ENCODE measurements around the gene MOSPD3. TPM values are rescaled to one million over a fixed set of nuclear protein-coding genes. Genes with fewer than 3 reads are reported as not detected.

Gene MOSPD3
- total and polyA plus RNA-seq, 10 of the 15 experiments (the other 5 are each of a cell fraction or from before 2014, with no cell fraction given): 0.61 to 13.6 (median 4.1) TPM

- Histone ChIP-seq H3K4me3 (peak within 1 kb of the TSS; percentile 83), H3K4me2 (ENCODE audit: control insufficient read depth, insufficient read depth) (peak within 1 kb of the TSS; percentile 99), H3K9ac (ENCODE audit: control insufficient read depth, insufficient read depth, low read length) (peak within 1 kb of the TSS; percentile 86), H2AFZ (ENCODE audit: control insufficient read depth, low read depth, low read length) (peak within 1 kb of the TSS; percentile 95), H3K27ac (ENCODE audit: control insufficient read depth, insufficient read depth) (peak within 1 kb of the TSS; percentile 88), H3K79me2 (ENCODE audit: control insufficient read depth, insufficient read depth, low read length) (peaks cover 32% of the 10 kb centered on the region), H3K36me3 (ENCODE audit: control insufficient read depth in 2 of 2, insufficient read depth in 2 of 2, low read length in 1 of 2) (peaks cover 4 to 9% of the 10 kb centered on the region in 2 experiments), H3K9me3 (replicated peaks; ENCODE audit: control insufficient read depth, insufficient read depth, low read length) (no peaks in the 10 kb centered on the region), H3K27me3 (replicated peaks in 1 of 2; ENCODE audit: control insufficient read depth in 2 of 2, insufficient read depth in 2 of 2, low read length in 1 of 2) (no peaks in the 10 kb centered on the region), H3K4me1 (ENCODE audit: control insufficient read depth, insufficient read depth, low read length) (peaks cover 24% of the 10 kb centered on the region), H4K20me1 (ENCODE audit: control insufficient read depth, insufficient read depth) (no peaks in the 10 kb centered on the region)
- ChIA-PET POLR2A (interaction anchor here (0.5 to 4.3 kb wide), 28 partner anchors 10 to 364 kb away, joined by 3 to 47 read pairs (median 6); partner anchors contain the start of genes AGFG2, GNB2, MOSPD3 and POP7), CTCF (interaction anchor here (0.9 to 11.6 kb wide), 19 partner anchors 13 to 607 kb away, joined by 3 to 190 read pairs (median 5); partner anchors contain the start of genes GIGYF1, MOSPD3, POP7 and PPP1R35), RAD21 (ENCODE audit: unreplicated experiment) (interaction anchor here (0.8 to 4.2 kb wide), 22 partner anchors 14 to 267 kb away, joined by 3 to 21 read pairs (median 5); partner anchors contain the start of genes AGFG2, GIGYF1, MOSPD3 and POP7), SMC1A (ENCODE audit: uncharacterized antibody, unreplicated experiment) (interaction anchor here (0.6 to 4.6 kb wide), 16 partner anchors 11 to 136 kb away, joined by 3 to 19 read pairs (median 4); partner anchors contain the start of genes AGFG2, MOSPD3 and POP7)
- intact Hi-C loops (cut with micrococcal nuclease; ENCODE audit: unreplicated experiment): loop anchor here (1.0 kb wide), 1 partner anchor 106 kb away; no protein-coding TSS in a partner anchor
- BruUV-seq (replicated peaks): no TSS peak
- DNase-seq (ENCODE audit: low read depth, low spot score): no peak
- WGBS (ENCODE audit: insufficient coverage, insufficient replicate concordance, low lambda C conversion rate, missing lambda C conversion rate): 1% methylated on average over 49 of the region's 61 CpGs
- FAIRE-seq: no peak
- in situ Hi-C loops (cut with MboI): no loop called here
- ATAC-seq: peak; percentile 42
- no peak for TF ChIP-seq MEF2B (IDR thresholded peaks at IDR 0.05; ENCODE audit: partially characterized antibody, poor library complexity, severe bottlenecking)
- TF ChIP-seq EZH2 (IDR thresholded peaks at IDR 0.05; ENCODE audit: borderline replicate concordance, control insufficient read depth, low read depth, low read length): no peak
- TF ChIP-seq IRF4 (IDR thresholded peaks at IDR 0.05; ENCODE audit: low read depth, low read length): no peak
- TF ChIP-seq JUNB (IDR thresholded peaks at IDR 0.05): no peak
- peak; percentile 98 for TF ChIP-seq SMARCA5 (IDR thresholded peaks at IDR 0.05)
- no peak for TF ChIP-seq ZNF24 (IDR thresholded peaks at IDR 0.05)
- TF ChIP-seq POLR2A (IDR thresholded peaks at IDR 0.05; ENCODE audit: low read depth, low read length): peak; percentile 99
- TF ChIP-seq CBFB (IDR thresholded peaks at IDR 0.05; ENCODE audit: low read depth): no peak
- TF ChIP-seq RBBP5 (conservative IDR thresholded peaks at IDR 0.05): no peak
- TF ChIP-seq EED (IDR thresholded peaks at IDR 0.05; ENCODE audit: low read depth): no peak
- TF ChIP-seq, protein P1, sequence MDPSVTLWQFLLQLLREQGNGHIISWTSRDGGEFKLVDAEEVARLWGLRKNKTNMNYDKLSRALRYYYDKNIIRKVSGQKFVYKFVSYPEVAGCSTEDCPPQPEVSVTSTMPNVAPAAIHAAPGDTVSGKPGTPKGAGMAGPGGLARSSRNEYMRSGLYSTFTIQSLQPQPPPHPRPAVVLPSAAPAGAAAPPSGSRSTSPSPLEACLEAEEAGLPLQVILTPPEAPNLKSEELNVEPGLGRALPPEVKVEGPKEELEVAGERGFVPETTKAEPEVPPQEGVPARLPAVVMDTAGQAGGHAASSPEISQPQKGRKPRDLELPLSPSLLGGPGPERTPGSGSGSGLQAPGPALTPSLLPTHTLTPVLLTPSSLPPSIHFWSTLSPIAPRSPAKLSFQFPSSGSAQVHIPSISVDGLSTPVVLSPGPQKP (IDR thresholded peaks at IDR 0.05; ENCODE audit: low read depth, low read length): 0 out of 2 replicates have a peak, but pooled peaks have one; percentile 16
- peak; percentile 55 for TF ChIP-seq RELA (IDR thresholded peaks at IDR 0.05; ENCODE audit: borderline replicate concordance, partially characterized antibody)
- TF ChIP-seq NR2C2 (IDR thresholded peaks at IDR 0.05; ENCODE audit: borderline replicate concordance, control insufficient read depth, insufficient read length, low read depth): no peak
- TF ChIP-seq, protein P2, sequence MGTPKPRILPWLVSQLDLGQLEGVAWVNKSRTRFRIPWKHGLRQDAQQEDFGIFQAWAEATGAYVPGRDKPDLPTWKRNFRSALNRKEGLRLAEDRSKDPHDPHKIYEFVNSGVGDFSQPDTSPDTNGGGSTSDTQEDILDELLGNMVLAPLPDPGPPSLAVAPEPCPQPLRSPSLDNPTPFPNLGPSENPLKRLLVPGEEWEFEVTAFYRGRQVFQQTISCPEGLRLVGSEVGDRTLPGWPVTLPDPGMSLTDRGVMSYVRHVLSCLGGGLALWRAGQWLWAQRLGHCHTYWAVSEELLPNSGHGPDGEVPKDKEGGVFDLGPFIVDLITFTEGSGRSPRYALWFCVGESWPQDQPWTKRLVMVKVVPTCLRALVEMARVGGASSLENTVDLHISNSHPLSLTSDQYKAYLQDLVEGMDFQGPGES (IDR thresholded peaks at IDR 0.05): no peak
- peak in 1 of 2 experiments; percentile 52; a peak in 1 of 4 replicates for TF ChIP-seq EP300 (IDR thresholded peaks at IDR 0.05; ENCODE audit: borderline replicate concordance in 1 of 2, control insufficient read depth in 1 of 2, low read depth in 2 of 2, low read length in 2 of 2)
- TF ChIP-seq, protein P3, sequence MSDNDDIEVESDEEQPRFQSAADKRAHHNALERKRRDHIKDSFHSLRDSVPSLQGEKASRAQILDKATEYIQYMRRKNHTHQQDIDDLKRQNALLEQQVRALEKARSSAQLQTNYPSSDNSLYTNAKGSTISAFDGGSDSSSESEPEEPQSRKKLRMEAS (IDR thresholded peaks at IDR 0.05; ENCODE audit: low read depth, low read length): no peak
- TF ChIP-seq, protein P4, sequence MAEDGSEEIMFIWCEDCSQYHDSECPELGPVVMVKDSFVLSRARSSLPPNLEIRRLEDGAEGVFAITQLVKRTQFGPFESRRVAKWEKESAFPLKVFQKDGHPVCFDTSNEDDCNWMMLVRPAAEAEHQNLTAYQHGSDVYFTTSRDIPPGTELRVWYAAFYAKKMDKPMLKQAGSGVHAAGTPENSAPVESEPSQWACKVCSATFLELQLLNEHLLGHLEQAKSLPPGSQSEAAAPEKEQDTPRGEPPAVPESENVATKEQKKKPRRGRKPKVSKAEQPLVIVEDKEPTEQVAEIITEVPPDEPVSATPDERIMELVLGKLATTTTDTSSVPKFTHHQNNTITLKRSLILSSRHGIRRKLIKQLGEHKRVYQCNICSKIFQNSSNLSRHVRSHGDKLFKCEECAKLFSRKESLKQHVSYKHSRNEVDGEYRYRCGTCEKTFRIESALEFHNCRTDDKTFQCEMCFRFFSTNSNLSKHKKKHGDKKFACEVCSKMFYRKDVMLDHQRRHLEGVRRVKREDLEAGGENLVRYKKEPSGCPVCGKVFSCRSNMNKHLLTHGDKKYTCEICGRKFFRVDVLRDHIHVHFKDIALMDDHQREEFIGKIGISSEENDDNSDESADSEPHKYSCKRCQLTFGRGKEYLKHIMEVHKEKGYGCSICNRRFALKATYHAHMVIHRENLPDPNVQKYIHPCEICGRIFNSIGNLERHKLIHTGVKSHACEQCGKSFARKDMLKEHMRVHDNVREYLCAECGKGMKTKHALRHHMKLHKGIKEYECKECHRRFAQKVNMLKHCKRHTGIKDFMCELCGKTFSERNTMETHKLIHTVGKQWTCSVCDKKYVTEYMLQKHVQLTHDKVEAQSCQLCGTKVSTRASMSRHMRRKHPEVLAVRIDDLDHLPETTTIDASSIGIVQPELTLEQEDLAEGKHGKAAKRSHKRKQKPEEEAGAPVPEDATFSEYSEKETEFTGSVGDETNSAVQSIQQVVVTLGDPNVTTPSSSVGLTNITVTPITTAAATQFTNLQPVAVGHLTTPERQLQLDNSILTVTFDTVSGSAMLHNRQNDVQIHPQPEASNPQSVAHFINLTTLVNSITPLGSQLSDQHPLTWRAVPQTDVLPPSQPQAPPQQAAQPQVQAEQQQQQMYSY (CRISPR knock-in tag; IDR thresholded peaks at IDR 0.05): no peak
Observed at GRCh38 chr7:100585511-100586265, 26.7 kb upstream of the MOSPD3 start, which contains the start of gene LRCH4. Gene LRCH4 (minus strand): TSS chr7:100586129. CDS start chr7:100586100, 29 bp downstream.
